ENCODE data around the gene ZNF124.
A peak's percentile ranks its signal among the peaks of the same experiment; 100 is the strongest.
"Not testable (repeated sequence)": the region's sequence is repeated elsewhere in the genome, so short reads cannot be mapped to it uniquely, and the experiment has no call there.

Gene ZNF124

DNA sequence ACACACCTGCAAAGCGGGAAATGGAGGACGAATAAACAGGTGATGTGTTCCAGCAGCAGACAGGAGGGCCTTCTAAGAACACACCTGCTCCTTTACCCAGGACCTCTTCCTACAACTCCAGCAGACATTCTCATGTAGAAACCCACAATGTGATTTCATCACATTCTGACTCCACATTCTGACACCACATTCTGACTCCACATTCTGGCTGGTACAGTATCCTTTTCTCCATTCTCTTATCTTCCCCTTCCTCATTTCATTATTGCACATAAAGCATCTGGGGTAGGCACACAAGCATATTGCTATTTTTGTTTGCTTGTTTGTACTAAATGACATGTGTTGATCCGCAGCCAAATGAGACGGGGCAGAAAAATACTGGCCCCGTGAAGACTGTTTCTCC lies 3.6 kb upstream of the ZNF124 start:
- intact Hi-C loops (cut with DNase I) = no loop called here
- DNase-seq = no peak

GRCh38 chr1:247173431-247173830 lies 1.6 kb upstream of the ZNF124 start:
- no peak for DNase-seq

DNA sequence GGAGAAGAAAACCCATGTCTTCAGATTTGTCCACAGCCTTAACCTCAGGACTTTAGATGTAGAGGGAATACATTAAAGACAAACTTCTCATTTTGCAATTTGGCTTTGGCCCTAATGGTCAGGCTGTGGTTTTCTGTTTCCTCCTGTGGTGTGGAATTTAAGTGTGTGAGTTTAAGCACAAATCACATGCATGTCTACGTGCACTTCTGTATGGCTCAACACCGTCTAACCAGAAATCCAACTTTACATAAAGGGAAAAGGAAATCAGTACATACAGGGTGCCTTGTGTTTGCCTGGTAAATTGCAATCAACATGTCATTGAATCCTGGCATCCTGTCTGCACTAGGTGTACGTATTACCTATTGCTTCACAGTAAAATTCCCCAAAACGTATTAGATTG lies 1.2 kb upstream of the ZNF124 start:
- intact Hi-C loops (cut with DNase I) = no loop called here
- no peak for DNase-seq

More at GRCh38 chr1:247173431-247173830, 1.6 kb upstream of the ZNF124 start:
- intact Hi-C loops (cut with DNase I) = no loop called here

GRCh38 chr1:247171443-247171842 lies 377 bp downstream of the ZNF124 start:
- DNase-seq; intact Hi-C loops (cut with DNase I): not testable (repeated sequence)

- intact Hi-C loops (cut with DNase I) = no loop called here
- no peak for DNase-seq
Observed at GRCh38 chr1:247165674-247166073, 6.1 kb downstream of the ZNF124 start.

DNA sequence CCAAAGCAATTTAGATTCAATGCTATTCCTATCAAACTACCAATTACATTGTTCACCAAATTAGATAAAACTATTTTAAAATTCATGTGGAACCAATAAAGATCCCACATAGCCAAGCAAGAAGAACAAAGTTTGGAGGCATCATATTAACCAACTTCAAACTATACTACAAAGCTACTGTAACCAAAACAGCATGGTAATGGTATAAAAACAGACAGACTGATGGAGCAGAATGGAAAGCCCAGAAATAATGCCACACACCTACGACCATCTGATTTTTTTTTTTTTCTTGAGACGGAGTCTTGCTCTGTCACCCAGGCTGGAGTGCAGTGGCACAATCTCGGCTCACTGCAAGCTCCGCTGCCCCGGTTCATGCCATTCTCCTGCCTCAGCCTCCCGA lies 7.1 kb downstream of the ZNF124 start:
- intact Hi-C loops (cut with DNase I) = no loop called here
- DNase-seq = no peak

DNA sequence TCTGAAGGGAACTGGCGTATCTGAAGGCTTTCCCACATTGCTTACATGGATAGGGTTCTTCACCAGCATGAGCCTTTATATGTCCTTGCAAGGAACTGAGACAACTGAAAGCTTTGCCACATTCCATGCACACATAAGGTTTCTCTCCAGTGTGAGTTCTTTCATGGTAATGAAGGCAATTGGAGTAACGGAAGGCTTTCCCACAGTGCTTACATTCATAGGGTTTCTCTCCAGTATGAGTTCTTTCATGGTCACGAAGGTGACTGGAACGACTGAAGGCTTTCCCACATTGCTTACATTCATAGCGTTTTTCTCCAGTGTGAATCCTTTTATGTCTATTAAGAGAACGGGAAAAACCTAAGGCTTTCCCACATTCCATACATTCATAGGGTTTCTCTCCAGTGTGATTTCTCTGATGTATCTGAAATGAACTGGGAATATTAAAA lies 15.0 kb downstream of the ZNF124 start:
- intact Hi-C loops (cut with DNase I) = no loop called here
- no peak for DNase-seq

DNA sequence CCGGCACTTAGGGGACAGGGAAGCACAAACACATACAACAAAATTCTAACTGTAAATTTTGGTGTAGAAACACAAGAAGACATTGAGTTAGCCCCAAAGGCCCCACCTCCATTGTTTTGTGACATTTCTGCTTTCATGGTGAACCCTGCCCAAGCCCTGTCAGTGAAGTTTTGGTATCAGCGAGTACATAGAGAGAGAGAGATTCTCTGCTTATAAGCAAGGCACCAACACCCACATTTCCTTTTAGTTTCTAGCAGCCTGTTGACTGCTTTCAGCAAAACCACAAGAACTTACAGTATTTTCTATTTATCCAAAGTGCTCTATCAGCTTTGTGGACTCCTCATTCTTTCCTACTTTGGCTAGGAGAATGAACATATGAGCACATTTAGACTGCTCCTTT lies 24.0 kb downstream of the ZNF124 start:
- intact Hi-C loops (cut with DNase I) = no loop called here

GRCh38 chr1:247147120-247147519 lies 24.7 kb downstream of the ZNF124 start:
- DNase-seq; intact Hi-C loops (cut with DNase I): not testable (repeated sequence)

More for the DNA sequence above, 24.0 kb downstream of the ZNF124 start:
- no peak for DNase-seq

DNA sequence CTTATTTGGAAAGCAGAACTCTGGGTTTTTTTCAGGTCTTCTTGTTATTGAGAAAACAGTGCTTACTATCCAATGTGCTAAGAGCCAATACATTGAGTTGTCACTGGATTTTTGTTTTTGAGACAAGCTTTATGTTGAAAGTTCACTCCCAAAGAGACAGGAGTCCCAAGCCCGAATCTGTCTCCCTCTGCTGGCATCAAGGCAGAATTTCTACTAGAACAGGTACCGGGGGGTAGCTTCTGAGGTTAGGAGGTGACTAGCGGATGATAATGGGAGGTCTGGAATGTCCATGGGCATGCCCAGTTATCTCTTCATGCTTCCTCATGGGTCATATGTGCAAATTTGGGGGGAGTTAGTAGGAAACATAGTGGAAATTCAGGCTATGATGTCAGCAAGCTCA lies 25.1 kb downstream of the ZNF124 start:
- no peak for DNase-seq
- intact Hi-C loops (cut with DNase I) = no loop called here

GRCh38 chr1:247145279-247145678 lies 26.5 kb downstream of the ZNF124 start:
- no peak for DNase-seq
- intact Hi-C loops (cut with DNase I) = no loop called here

DNA sequence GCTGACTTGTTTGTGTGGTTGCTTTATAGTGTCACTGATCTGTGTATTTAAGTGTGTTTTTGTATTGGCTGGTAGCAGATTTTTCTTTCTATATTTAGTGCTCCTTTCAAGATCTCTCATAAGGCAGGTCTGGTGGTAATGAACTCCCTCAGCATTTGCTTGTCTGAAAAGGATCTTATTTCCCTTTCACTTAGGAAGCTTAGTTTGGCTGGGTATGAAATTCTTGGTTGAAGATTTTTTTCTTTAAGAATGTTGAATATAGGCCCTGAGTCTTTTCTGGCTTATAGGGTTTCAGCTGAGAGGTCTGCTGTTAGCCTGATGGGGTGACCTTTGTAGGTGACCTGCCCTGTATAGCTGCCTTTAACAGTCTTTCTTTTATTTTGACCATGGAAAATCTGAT lies 32.3 kb downstream of the ZNF124 start:
- DNase-seq; intact Hi-C loops (cut with DNase I): not testable (repeated sequence)

DNA sequence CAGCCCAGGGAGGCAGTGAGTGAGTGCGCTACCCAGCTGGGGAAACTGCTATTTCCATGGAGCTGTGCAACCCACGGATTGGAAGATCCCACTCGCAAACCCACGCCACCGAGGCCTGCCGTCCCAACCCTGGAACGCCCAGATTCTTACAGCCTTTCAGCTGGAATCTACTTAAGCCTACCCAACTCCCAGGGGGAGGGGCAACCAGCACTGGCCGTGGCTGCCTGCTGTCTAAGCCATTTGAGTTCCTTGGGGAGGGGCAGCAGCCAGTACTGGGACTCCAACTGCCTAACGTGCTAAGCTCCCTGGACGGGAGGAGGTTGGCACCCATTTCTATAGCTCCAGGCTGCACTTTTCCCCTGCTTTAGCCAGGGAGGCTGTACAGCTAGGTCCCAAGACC lies 40.6 kb downstream of the ZNF124 start:
- no peak for DNase-seq
- intact Hi-C loops (cut with DNase I) = no loop called here

DNA sequence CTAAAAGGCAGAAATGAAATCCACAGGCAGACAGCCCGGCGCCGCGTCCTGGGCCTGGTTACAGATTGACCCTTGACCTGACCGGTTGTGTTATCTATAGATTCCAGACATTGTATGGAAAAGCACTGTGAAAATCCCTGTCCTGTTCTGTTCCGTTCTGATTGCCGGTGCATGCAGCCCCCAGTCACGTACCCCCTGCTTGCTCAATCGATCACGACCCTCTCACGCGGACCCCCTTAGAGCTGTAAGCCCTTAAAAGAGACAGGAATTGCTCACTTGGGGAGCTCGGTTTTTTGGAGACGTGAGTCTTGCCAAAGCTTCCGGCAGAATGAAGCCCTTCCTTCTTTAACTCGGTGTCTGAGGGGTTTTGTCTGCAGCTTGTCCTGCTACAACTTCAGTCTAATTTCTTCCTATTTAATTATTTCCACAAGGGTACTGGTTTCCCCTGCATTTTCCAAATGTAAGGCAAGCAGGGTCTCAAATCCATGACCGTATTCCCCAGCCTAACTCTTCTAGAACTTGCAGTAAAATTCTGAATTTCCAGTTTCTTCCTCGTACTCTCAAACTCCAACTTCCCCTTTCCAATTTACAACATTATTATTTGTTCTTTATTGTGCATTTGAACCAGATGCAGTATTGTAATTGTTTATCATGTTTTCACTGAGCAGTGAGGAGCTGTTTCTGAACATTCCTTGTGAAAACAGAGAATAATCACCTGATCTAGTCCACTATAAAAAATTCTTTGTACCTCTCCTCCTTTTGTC lies 44.1 kb downstream of the ZNF124 start:
- DNase-seq; intact Hi-C loops (cut with DNase I): not testable (repeated sequence)

- intact Hi-C loops (cut with DNase I); DNase-seq: not testable (repeated sequence)
Observed at GRCh38 chr1:247126601-247127000, 45.2 kb downstream of the ZNF124 start.

DNA sequence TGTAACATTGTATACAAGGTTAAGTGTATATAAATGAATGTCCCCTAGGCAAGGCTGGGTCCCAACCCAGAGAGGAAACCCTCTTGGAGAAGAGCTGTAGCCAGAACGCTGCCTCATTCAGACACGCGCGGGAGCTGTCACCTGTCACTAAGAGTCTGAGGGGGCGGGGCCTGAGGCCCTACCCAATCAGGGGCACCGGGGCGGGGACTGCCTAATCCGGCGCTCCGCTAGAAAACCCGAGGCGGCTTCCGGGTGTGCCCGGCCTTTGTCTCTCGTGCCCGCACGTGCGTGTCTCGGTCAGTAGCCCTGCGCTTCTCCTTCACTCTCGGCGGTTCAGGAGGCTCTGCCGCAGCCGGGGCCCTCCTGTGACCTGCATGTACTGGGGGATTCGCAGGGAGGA lies 45.7 kb downstream of the ZNF124 start:
- intact Hi-C loops (cut with DNase I) = not testable (repeated sequence)

DNA sequence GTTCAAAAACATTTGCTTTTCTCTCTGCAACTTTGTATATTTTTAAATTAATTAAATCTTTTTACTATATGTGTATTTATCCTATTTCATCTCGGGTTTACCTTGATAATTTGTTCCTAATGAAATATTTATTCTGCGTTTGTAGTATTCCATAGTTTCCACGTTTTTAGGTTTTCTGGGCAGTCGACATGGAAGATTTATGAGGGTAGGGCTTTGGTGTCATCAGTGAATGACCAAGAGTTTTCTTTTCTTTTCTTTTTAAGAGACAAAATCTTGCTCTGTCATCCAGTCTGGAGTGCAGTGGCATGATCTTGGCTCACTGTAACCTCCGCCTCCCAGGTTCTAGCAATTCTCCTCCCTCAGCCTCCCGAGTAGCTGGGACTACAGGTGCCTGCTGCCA lies 50.4 kb downstream of the ZNF124 start:
- intact Hi-C loops (cut with DNase I) = no loop called here
- DNase-seq = no peak

More for the DNA sequence above, 45.7 kb downstream of the ZNF124 start:
- DNase-seq = not testable (repeated sequence)

- intact Hi-C loops (cut with DNase I) = not testable (repeated sequence)
Observed at GRCh38 chr1:247120408-247120668, 51.5 kb downstream of the ZNF124 start.

GRCh38 chr1:247119600-247120407 lies 52.0 kb downstream of the ZNF124 start:
- intact Hi-C loops (cut with DNase I) = no loop called here
- DNase-seq = peak in 1 of 42 donors; percentile 22

More at GRCh38 chr1:247120408-247120668, 51.5 kb downstream of the ZNF124 start:
- DNase-seq = not testable (repeated sequence)

DNA sequence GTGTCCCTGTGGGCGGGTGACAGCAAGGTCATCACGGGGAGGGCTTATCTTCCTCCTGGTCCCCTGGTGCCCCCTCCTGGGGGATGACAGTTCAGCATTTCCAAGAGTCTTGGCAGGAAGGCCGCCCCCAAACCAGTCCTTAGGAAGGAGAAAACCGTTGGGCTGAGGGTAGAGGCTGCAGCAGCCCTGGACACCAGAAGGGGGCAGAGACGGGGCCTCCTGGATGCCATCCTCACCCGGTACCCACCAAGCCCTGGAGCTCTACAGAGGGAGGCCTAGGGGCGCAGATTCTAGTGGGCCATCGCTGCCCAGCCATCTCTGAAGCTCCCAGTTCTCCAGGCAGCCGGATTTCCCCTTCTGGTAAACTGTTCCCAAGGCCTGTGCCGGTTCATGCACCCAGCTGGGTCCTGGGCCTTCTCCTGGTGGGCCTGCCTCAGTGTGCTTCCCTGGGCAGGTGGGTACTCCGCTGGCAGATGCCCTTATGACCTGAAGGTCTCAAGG lies 52.8 kb downstream of the ZNF124 start:
- peak in 1 of 42 donors; percentile 48 for DNase-seq
- intact Hi-C loops (cut with DNase I) = no loop called here

Data from head of caudate nucleus (tissue), 42 donors.